SK-N-SH (cell line): ENCODE results near the gene FAM78A. TPM values are rescaled to one million over a fixed set of nuclear protein-coding genes. Genes with fewer than 3 reads are reported as not detected.
"Not testable (repeated sequence)": the region's sequence is repeated elsewhere in the genome, so short reads cannot be mapped to it uniquely, and the experiment has no call there.

Experiments used
- CTCF ChIA-PET: fragments of 300-600, 350-600 bp; formaldehyde crosslinking; extraction: SDS; loops from one replicate; lab custom pipeline; 2021; lab: Yijun Ruan, JAX
- POLR2A ChIA-PET: fragments of 350-600 bp; sonication (Branson Sonifier 250); formaldehyde crosslinking; extraction: SDS; loops from one replicate; lab custom pipeline; 2020; ENCODE audit warnings: antibody characterized with exemption, inconsistent platforms; lab: Yijun Ruan, JAX
- DNase-seq: peaks from one replicate; pipeline ENCODE4 v3.0.0; 2012
- H2AFZ ChIP-seq: fragments of 200-600 bp; sonication (generic); 2 replicates; pipeline ENCODE4 v1.8.1; 2016; ENCODE audit warnings: antibody characterized with exemption, mild to moderate bottlenecking, low read depth
- H3F3A ChIP-seq: fragments of 200-600 bp; sonication (generic); replicated peaks from 2 replicates; pipeline ENCODE3; 2016; ENCODE audit warnings: antibody characterized with exemption, mild to moderate bottlenecking; ENCODE audit not compliant: insufficient read depth
- H3K27ac ChIP-seq, 2 experiments: fragments of 200-500 bp in 1 of 2; fragments of 200-600 bp in 1 of 2; sonication (Bioruptor generic) in 1 of 2; sonication (generic), shearing (Covaris generic) in 1 of 2; 2 replicates each; pipeline versions ENCODE4 v1.5.1 to v1.6.1; 2014 to 2016; ENCODE audit warnings: low read depth in 2 of 2, inconsistent platforms in 1 of 2, low read length in 1 of 2, mild to moderate bottlenecking in 1 of 2, mixed read lengths in 1 of 2
- H3K27me3 ChIP-seq: fragments of 200-600 bp; sonication (generic), shearing (Covaris generic); 2 replicates; pipeline ENCODE4 v1.6.1; 2016; ENCODE audit warnings: mixed run types; ENCODE audit not compliant: insufficient read depth
- H3K36me3 ChIP-seq, 2 experiments: fragments of 200-500 bp in 1 of 2; fragments of 200-600 bp in 1 of 2; sonication (Bioruptor generic) in 1 of 2; sonication (generic) in 1 of 2; replicated peaks in 1 of 2; 2 replicates each; pipeline versions ENCODE3 to v1.5.1; 2014 to 2016; ENCODE audit warnings: low read length in 1 of 2, mild to moderate bottlenecking in 1 of 2; ENCODE audit not compliant: insufficient read depth in 2 of 2, control insufficient read depth in 1 of 2
- H3K4me1 ChIP-seq, 2 experiments: fragments of 200-500 bp in 1 of 2; fragments of 200-600 bp in 1 of 2; sonication (Bioruptor generic) in 1 of 2; sonication (generic), shearing (Covaris generic) in 1 of 2; 2 replicates each; pipeline versions ENCODE4 v1.5.1 to v1.6.1; 2014 to 2016; ENCODE audit warnings: low read depth in 1 of 2, low read length in 1 of 2, mixed run types in 1 of 2; ENCODE audit not compliant: insufficient read depth in 2 of 2, control insufficient read depth in 1 of 2
- H3K4me2 ChIP-seq: fragments of 200-600 bp; sonication (generic), shearing (Covaris generic); 2 replicates; pipeline ENCODE4 v1.6.1; 2017; ENCODE audit warnings: mixed run types
- H3K4me3 ChIP-seq, 2 experiments: fragments of 200-500 bp in 1 of 2; fragments of 200-600 bp in 1 of 2; sonication (Bioruptor generic) in 1 of 2; sonication (generic), shearing (Covaris generic) in 1 of 2; 2 replicates each; pipeline versions ENCODE4 v1.5.1 to v1.8.1; 2014 to 2016; ENCODE audit warnings: low read depth in 2 of 2, inconsistent platforms in 1 of 2, low read length in 1 of 2, mild to moderate bottlenecking in 1 of 2, mixed read lengths in 1 of 2, moderate library complexity in 1 of 2
- H3K79me2 ChIP-seq: fragments of 200-600 bp; sonication (generic); 2 replicates; pipeline ENCODE4 v1.8.1; 2017; ENCODE audit warnings: mild to moderate bottlenecking; ENCODE audit not compliant: insufficient read depth
- H3K9ac ChIP-seq: fragments of 200-600 bp; sonication (generic); 2 replicates; pipeline ENCODE4 v1.6.1; 2017; ENCODE audit warnings: mixed run types
- H3K9me2 ChIP-seq: fragments of 200-600 bp; sonication (generic); 2 replicates; pipeline ENCODE4 v1.6.1; 2017; ENCODE audit warnings: mixed run types
- H3K9me3 ChIP-seq: fragments of 200-600 bp; sonication (generic); 2 replicates; pipeline ENCODE4 v1.6.1; 2017; ENCODE audit warnings: mixed run types, mild to moderate bottlenecking, moderate library complexity
- H4K20me1 ChIP-seq: fragments of 200-600 bp; sonication (generic); 2 replicates; pipeline ENCODE4 v1.6.1; 2017; ENCODE audit warnings: mild to moderate bottlenecking, mixed run types; ENCODE audit not compliant: insufficient read depth
- CTCF ChIP-seq: fragments of 200-600 bp; sonication (generic); IDR thresholded peaks from 2 replicates; pipeline ENCODE4 v1.6.1; 2017; ENCODE audit warnings: antibody characterized with exemption, mild to moderate bottlenecking, moderate library complexity
- FOXM1 ChIP-seq: IDR thresholded peaks from 2 replicates; pipeline ENCODE4 v1.4.0; 2012; ENCODE audit warnings: low read depth, mild to moderate bottlenecking
- MAX ChIP-seq: IDR thresholded peaks from 2 replicates; pipeline ENCODE4 v1.4.0; 2012; ENCODE audit warnings: low read depth
- NFIC ChIP-seq: IDR thresholded peaks from 2 replicates; pipeline ENCODE4 v1.4.0; 2012; ENCODE audit warnings: borderline replicate concordance
- NRF1 ChIP-seq: IDR thresholded peaks from 2 replicates; pipeline ENCODE4 v1.6.1; 2012; ENCODE audit warnings: low read depth, mild to moderate bottlenecking, low read length
- RAD21 ChIP-seq: IDR thresholded peaks from 2 replicates; pipeline ENCODE4 v1.6.1; 2012; ENCODE audit warnings: mild to moderate bottlenecking, low read length
- SIN3A ChIP-seq: IDR thresholded peaks from 2 replicates; pipeline ENCODE4 v1.6.1; 2012; ENCODE audit warnings: low read depth, mild to moderate bottlenecking, low read length, moderate library complexity, borderline replicate concordance
- YY1 ChIP-seq: IDR thresholded peaks from 2 replicates; pipeline ENCODE4 v1.4.0; 2012; ENCODE audit warnings: low read depth, mild to moderate bottlenecking
- ZBTB33 ChIP-seq: IDR thresholded peaks from 2 replicates; pipeline ENCODE4 v1.4.0; 2012; ENCODE audit warnings: low read depth, borderline replicate concordance
- WGBS: methylation state at CpG from one replicate; pipeline ENCODE4 v1.1.6; 2017; ENCODE audit warnings: low lambda C conversion rate; 5-methylcytosine and 5-hydroxymethylcytosine counted together
- polyA plus RNA-seq, 3 experiments: library from polyadenylated mRNA; depleted of rRNA; stranded (reverse); fragments of >200 nt; gene quantifications; 2 replicates each; pipeline ENCODE4 v1.2.3, GENCODE V29; 2012

The FAM78A gene
- polyA plus RNA-seq, 1 of the 3 experiments (the other 2 are of a cell fraction) = 1.0 TPM

DNA sequence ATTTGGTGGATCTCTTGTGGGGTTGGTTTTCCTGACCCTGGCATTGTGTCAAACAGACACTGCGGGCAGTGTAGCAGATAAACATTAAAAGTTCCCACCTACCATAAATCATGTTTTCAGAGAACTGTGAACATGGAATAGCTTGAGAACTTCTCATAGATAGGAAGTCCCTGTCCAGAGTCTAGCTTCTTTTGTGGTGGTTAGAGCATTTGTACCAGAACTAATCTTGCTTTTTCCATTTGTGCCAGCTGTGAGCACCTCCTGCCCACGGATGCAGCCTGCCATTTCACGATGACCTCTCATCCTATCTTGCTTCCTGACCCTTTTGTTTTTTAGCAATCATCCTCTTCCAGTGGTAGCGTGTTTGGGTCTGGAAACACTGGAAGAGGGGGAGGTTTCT is 61.4 kb downstream of the FAM78A start:
- no peaks in the 10 kb centered on the region for H3K9me3 ChIP-seq
- ChIA-PET POLR2A (no interaction called here), CTCF (interaction anchor here (0.6 to 3.3 kb wide), 3 partner anchors 113 to 158 kb away, joined by 3 to 17 read pairs (median 3); no protein-coding TSS in a partner anchor)
- H3K4me1 ChIP-seq = no peaks in the 10 kb centered on the region
- H3K36me3 ChIP-seq = peaks cover 25 to 38% of the 10 kb centered on the region in 2 experiments
- H3K4me2 ChIP-seq = no peak overlapping the region
- no peaks in the 10 kb centered on the region for H3K9me2 ChIP-seq
- no peak overlapping the region for H3K9ac ChIP-seq
- no peak for DNase-seq
- no peak overlapping the region for H3K27ac ChIP-seq
- TF ChIP-seq FOXM1 (no peak), YY1 (no peak), MAX (no peak)
- TF ChIP-seq, all 33 proteins: peak for 0
- Histone ChIP-seq H3K79me2 (no peaks in the 10 kb centered on the region), H4K20me1 (no peaks in the 10 kb centered on the region), H3K4me3 (no peak overlapping the region), H3K27me3 (no peaks in the 10 kb centered on the region), H2AFZ (no peak overlapping the region), H3F3A (peaks cover 7% of the 10 kb centered on the region)
- WGBS = 95% methylated on average over 4 of the region's 4 CpGs

DNA sequence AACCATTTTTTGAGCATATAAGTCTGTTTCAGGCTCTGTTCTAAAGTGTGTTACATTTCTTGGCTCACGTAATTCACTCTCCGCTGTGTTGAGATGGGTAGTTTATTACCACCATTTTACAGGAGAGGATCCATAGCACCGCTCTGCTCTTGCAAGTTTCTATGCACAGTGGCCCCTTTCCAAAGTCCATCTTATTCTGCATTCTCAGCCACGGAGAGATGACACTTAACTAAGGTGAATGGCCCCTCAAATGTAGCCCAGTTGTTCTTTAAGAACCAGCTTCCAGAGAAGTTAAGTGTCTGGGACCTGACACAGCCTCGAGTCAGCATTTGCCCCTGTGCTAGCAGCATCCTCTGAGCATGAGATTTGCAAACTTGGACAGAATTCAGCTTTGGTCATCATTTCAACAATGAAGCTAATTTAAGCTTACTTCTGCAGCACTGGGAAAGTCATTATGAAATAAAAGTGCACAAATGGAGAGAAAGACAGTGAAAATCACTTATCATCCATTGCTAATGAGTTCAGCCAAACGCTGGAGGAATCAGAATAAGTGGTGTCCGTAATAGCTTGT is 61.9 kb downstream of the FAM78A start:
- POLR2A ChIA-PET = no interaction called here
- no peak overlapping the region for H3K4me3 ChIP-seq

DNA sequence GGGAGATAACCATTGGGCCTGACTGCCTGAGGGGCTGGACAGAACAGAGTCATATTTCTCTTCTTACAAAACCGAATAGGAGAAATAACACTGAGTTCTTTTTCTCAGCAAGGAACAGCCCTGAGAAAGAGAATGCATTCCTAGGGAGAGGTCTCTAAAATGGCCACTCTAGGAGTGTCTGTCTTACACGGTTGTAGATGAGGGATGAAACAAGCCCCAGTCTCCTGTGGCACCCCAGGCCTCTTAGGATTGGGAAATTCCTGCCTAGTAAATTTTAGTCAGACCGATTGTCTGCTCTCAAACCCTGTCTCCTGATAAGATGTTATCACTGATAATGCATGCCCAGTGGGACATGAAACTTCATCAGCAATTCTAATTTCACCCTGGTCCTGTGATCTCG is 64.4 kb downstream of the FAM78A start:
- H3K36me3 ChIP-seq = peaks cover 18 to 45% of the 10 kb centered on the region in 2 experiments
- WGBS = 95% methylated on average over 4 of the region's 4 CpGs
- POLR2A ChIA-PET, H3K4me1 ChIP-seq, DNase-seq, H3K9me2 ChIP-seq, H2AFZ ChIP-seq, H3K9me3 ChIP-seq, H3F3A ChIP-seq, H3K27me3 ChIP-seq, H3K9ac ChIP-seq, H4K20me1 ChIP-seq, H3K4me2 ChIP-seq, H3K79me2 ChIP-seq, H3K4me3 ChIP-seq, H3K27ac ChIP-seq: not testable (repeated sequence)
- CTCF ChIA-PET = interaction anchor here (0.7 kb wide), 1 partner anchor 1161 kb away, joined by 4 read pairs; no protein-coding TSS in a partner anchor

More for the DNA sequence above, 61.9 kb downstream of the FAM78A start:
- Histone ChIP-seq H3F3A (peaks cover 7% of the 10 kb centered on the region), H3K9me3 (no peaks in the 10 kb centered on the region), H3K36me3 (peaks cover 19 to 43% of the 10 kb centered on the region in 2 experiments), H3K9ac (no peak overlapping the region), H3K27me3 (no peaks in the 10 kb centered on the region), H2AFZ (no peak overlapping the region), H3K27ac (no peak overlapping the region), H3K79me2 (no peaks in the 10 kb centered on the region), H3K9me2 (no peaks in the 10 kb centered on the region), H3K4me2 (no peak overlapping the region; the same call in 1 of the 2 replicates), H3K4me1 (no peaks in the 10 kb centered on the region), H4K20me1 (no peaks in the 10 kb centered on the region)
- DNase-seq = no peak
- no peak for TF ChIP-seq NRF1
- no peak for TF ChIP-seq CTCF
- no peak for TF ChIP-seq SIN3A
- TF ChIP-seq NFIC = 0 out of 2 replicates have a peak, but pooled peaks have one; percentile 13
- TF ChIP-seq ZBTB33 = no peak
- no peak for TF ChIP-seq RAD21
- 87% methylated on average over 7 of the region's 7 CpGs for WGBS
- CTCF ChIA-PET = interaction anchor here (0.6 to 3.3 kb wide), 4 partner anchors 22 to 157 kb away, joined by 3 to 17 read pairs (median 4); no protein-coding TSS in a partner anchor
